ENCODE results near the gene KLK5.

KLK5 gene

GRCh38 chr19:50908336-50908735 is 44.5 kb downstream of the KLK5 start:
- H2AFZ ChIP-seq (ENCODE audit: low read length) = no peak overlapping the region
- no peak for TF ChIP-seq EZH2phosphoT487 (IDR thresholded peaks at IDR 0.05; ENCODE audit: borderline replicate concordance)
- TF ChIP-seq CTCF (conservative IDR thresholded peaks at IDR 0.05; ENCODE audit: low read length) = no peak
- H3F3A ChIP-seq (ENCODE audit: low read depth) = no peaks in the 10 kb centered on the region
- H3K4me2 ChIP-seq (ENCODE audit: low read depth, low read length, poor library complexity, severe bottlenecking) = no peak overlapping the region
- no peaks in the 10 kb centered on the region for H3K27me3 ChIP-seq (ENCODE audit: insufficient read depth, low read length, poor library complexity, severe bottlenecking)
- no peaks in the 10 kb centered on the region for H3K36me3 ChIP-seq (ENCODE audit: insufficient read depth, low read length)
- no peaks in the 10 kb centered on the region for H3K4me1 ChIP-seq (ENCODE audit: insufficient read depth, low read length, poor library complexity, severe bottlenecking)
- no peak overlapping the region for H3K4me3 ChIP-seq (ENCODE audit: low read length, poor library complexity, severe bottlenecking)
- no peaks in the 10 kb centered on the region for H4K20me1 ChIP-seq (ENCODE audit: insufficient read depth, low read length, poor library complexity, severe bottlenecking)
- H3K79me2 ChIP-seq (ENCODE audit: insufficient read depth, low read length) = no peaks in the 10 kb centered on the region
- H3K9me3 ChIP-seq (ENCODE audit: insufficient read depth, low read depth, low read length) = no peaks in the 10 kb centered on the region
- no peak overlapping the region for H3K9ac ChIP-seq (ENCODE audit: low read depth, low read length, poor library complexity, severe bottlenecking)
- no peaks in the 10 kb centered on the region for H3K9me2 ChIP-seq (replicated peaks; ENCODE audit: low read depth, low read length)

GRCh38 chr19:50906217-50906616 is 46.6 kb downstream of the KLK5 start:
- no peaks in the 10 kb centered on the region for H3K79me2 ChIP-seq (ENCODE audit: insufficient read depth, low read length)
- H3K4me1 ChIP-seq (ENCODE audit: insufficient read depth, low read length, poor library complexity, severe bottlenecking) = no peaks in the 10 kb centered on the region
- H3K27me3 ChIP-seq (ENCODE audit: insufficient read depth, low read length, poor library complexity, severe bottlenecking) = no peaks in the 10 kb centered on the region
- TF ChIP-seq CTCF (conservative IDR thresholded peaks at IDR 0.05; ENCODE audit: low read length) = peak; percentile 66
- TF ChIP-seq EZH2phosphoT487 (IDR thresholded peaks at IDR 0.05; ENCODE audit: borderline replicate concordance) = no peak
- H3F3A ChIP-seq (ENCODE audit: low read depth) = no peaks in the 10 kb centered on the region
- no peaks in the 10 kb centered on the region for H4K20me1 ChIP-seq (ENCODE audit: insufficient read depth, low read length, poor library complexity, severe bottlenecking)
- H3K9me2 ChIP-seq (replicated peaks; ENCODE audit: low read depth, low read length) = no peaks in the 10 kb centered on the region
- H2AFZ ChIP-seq (ENCODE audit: low read length) = peak overlapping the region; percentile 43; the same call in 1 of the 2 replicates
- no peaks in the 10 kb centered on the region for H3K36me3 ChIP-seq (ENCODE audit: insufficient read depth, low read length)
- H3K4me3 ChIP-seq (ENCODE audit: low read length, poor library complexity, severe bottlenecking) = no peak overlapping the region
- no peaks in the 10 kb centered on the region for H3K9me3 ChIP-seq (ENCODE audit: insufficient read depth, low read depth, low read length)
- H3K4me2 ChIP-seq (ENCODE audit: low read depth, low read length, poor library complexity, severe bottlenecking) = no peak overlapping the region
- no peak overlapping the region for H3K9ac ChIP-seq (ENCODE audit: low read depth, low read length, poor library complexity, severe bottlenecking)

- Histone ChIP-seq H3K36me3 (ENCODE audit: insufficient read depth, low read length) (no peaks in the 10 kb centered on the region), H4K20me1 (ENCODE audit: insufficient read depth, low read length, poor library complexity, severe bottlenecking) (no peaks in the 10 kb centered on the region), H2AFZ (ENCODE audit: low read length) (no peak overlapping the region), H3K79me2 (ENCODE audit: insufficient read depth, low read length) (no peaks in the 10 kb centered on the region), H3K4me2 (ENCODE audit: low read depth, low read length, poor library complexity, severe bottlenecking) (no peak overlapping the region), H3K9me3 (ENCODE audit: insufficient read depth, low read depth, low read length) (no peaks in the 10 kb centered on the region), H3F3A (ENCODE audit: low read depth) (no peaks in the 10 kb centered on the region), H3K4me3 (ENCODE audit: low read length, poor library complexity, severe bottlenecking) (no peak overlapping the region), H3K9me2 (replicated peaks; ENCODE audit: low read depth, low read length) (no peaks in the 10 kb centered on the region), H3K27me3 (ENCODE audit: insufficient read depth, low read length, poor library complexity, severe bottlenecking) (no peaks in the 10 kb centered on the region), H3K4me1 (ENCODE audit: insufficient read depth, low read length, poor library complexity, severe bottlenecking) (no peaks in the 10 kb centered on the region), H3K9ac (ENCODE audit: low read depth, low read length, poor library complexity, severe bottlenecking) (no peak overlapping the region)
- TF ChIP-seq CTCF (conservative IDR thresholded peaks at IDR 0.05; ENCODE audit: low read length) (no peak), EZH2phosphoT487 (IDR thresholded peaks at IDR 0.05; ENCODE audit: borderline replicate concordance) (no peak)
These were observed 50.2 kb downstream of the KLK5 start for GRCh38 chr19:50902640-50903039.

Measured in Loucy (cell line).